Pancreas (tissue), 10 donors: ENCODE data around the gene NAV1. TPM values are rescaled to one million over a fixed set of nuclear protein-coding genes. Genes with fewer than 3 reads are reported as not detected.

Experiments
- ATAC-seq, 4 donors: fragments of 200-7000 bp; cut with Tn5 transposase; one replicate each; pipeline versions ENCODE4 v1.8.0 to v1.9.1; 2020; ENCODE audit warnings: mild to moderate bottlenecking in 4 of 4, moderate library complexity in 4 of 4
- DNase-seq, 6 donors: peaks; one replicate each; pipeline ENCODE4 v3.0.0-alpha.2; 2020
- FAIRE-seq: peaks from 2 replicates; lab custom pipeline; 2012; peaks lifted over from hg19 to GRCh38; lab: Jason Lieb, UNC
- H3K27ac ChIP-seq, 4 donors: fragments of 200-600 bp; sonication (generic); 1 replicate in 3 of 4; 2 replicates in 1 of 4; pipeline versions ENCODE4 v1.5.0 to v1.8.0; 2020
- H3K27me3 ChIP-seq, 4 donors: fragments of 200-600 bp; one replicate each; pipeline ENCODE4 v1.8.0; 2021
- H3K36me3 ChIP-seq, 3 donors: fragments of 200-600 bp; sonication (generic) in 1 of 3; one replicate each; pipeline versions ENCODE4 v1.5.0 to v1.8.0; 2020 to 2021
- H3K4me1 ChIP-seq, 3 donors: fragments of 200-600 bp; one replicate each; pipeline ENCODE4 v1.8.0; 2021
- H3K4me3 ChIP-seq, 4 donors: fragments of 200-600 bp; sonication (generic) in 2 of 4; one replicate each; pipeline versions ENCODE4 v1.5.0 to v1.8.0; 2020 to 2021
- H3K9me3 ChIP-seq, 4 donors: fragments of 200-600 bp; one replicate each; pipeline ENCODE4 v1.8.0; 2021
- CTCF ChIP-seq, 4 donors: fragments of 200-600 bp; sonication (generic) in 3 of 4; IDR thresholded peaks; one replicate each; pipeline versions ENCODE4 v1.5.0 to v1.8.0; 2021; ENCODE audit warnings: antibody characterized with exemption in 4 of 4
- WGBS, 2 donors: extraction: QIAGEN DNeasy Blood & Tissue Kit; methylation state at CpG; one replicate each; pipeline ENCODE4 v1.1.7; 2013; 5-methylcytosine and 5-hydroxymethylcytosine counted together
- intact Hi-C, 3 donors: fragments of 100-400 bp; cut with DNase I; formaldehyde crosslinking; loops; one replicate each; pipeline versions ENCODE4 v1.11.1 to v1.14.2; 2022
- polyA plus RNA-seq, 2 donors: library from polyadenylated mRNA; stranded (reverse); fragments of 200-250 nt; gene quantifications; one replicate each; pipeline ENCODE4 v1.2.3, GENCODE V29; 2013
- total RNA-seq, 6 donors: library from RNA; stranded (reverse); fragmentation: NEBNext Ultra II Directional in 4 of 6; extraction: Animal tissue kit (Norgen Biotek cat#: 25700) in 4 of 6; gene quantifications; one replicate each; pipeline versions ENCODE4 v1.2.1 to v1.2.4, GENCODE V29; 2021 to 2023
- donor health status: healthy with polysubstance abuse.
- donor health status: DM: no; HTN: no; CAD: no; lungs with moderate emphysema.
- donor health status: DM: no; HTN: no; CAD: no.
- donor health status: control.
- donor health status: control.
- donor health status: Bipolar disorder and iron deficiency.
- donor health status: DM: yes; HTN: yes; CAD: no.
- donor health status: DM: no; HTN: no; CAD: no.
- donor health status: DM: no; HTN: no; CAD: no.
- donor health status: DM: yes; HTN: yes; CAD: no.

The NAV1 gene
- total and polyA plus RNA-seq, 8 donors, result 5.6 to 13.6 (median 7.3) TPM

DNA sequence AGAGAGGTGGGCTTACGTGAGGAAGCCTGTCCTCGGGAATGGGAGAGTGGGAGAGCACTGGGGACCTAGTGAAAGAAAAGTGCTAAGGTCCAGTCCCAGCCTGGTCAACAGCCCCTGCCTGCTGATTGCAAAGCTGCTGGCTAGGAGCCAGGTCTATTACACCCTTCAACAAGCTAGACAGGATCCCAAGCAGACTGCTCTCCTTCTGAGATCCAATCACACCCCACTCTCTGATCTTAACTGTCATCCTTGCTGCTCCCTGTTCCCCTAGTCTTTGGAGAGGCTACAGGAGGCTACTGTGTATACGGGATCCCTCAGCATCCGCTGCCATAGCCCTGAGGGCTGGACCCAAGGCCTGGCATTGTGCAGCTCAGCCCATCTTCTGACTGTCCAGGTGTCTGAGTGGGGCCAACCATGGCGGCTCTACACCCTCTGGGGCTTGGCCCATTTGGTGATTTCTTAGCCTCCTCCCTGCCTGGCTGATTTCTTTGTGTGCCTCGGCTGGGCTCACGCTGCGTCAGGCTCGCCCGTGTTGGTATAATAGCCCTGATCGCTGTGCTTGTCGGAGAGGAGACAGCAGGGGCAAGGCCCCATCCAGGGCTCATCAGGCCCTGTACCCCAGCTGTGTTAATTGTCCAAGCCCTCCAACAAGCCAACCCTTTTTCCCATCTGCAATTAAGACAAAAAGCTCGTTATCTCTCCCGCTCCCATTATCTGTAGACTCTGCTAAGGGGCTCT is 43.9 kb downstream of the NAV1 start:
- intact Hi-C loops, result no loop called here
- Histone ChIP-seq H3K27me3 (no peaks in the 10 kb centered on the region), H3K9me3 (no peaks in the 10 kb centered on the region), H3K4me1 (no peaks in the 10 kb centered on the region), H3K27ac (no peak overlapping the region), H3K36me3 (no peaks in the 10 kb centered on the region), H3K4me3 (no peak overlapping the region)
- no peak for TF ChIP-seq CTCF (IDR thresholded peaks at IDR 0.05)
- peak in 1 of 6 donors; percentile 41 for DNase-seq
- WGBS, 2 donors, result 84 to 86% methylated on average over 14 of the region's 14 CpGs
- ATAC-seq, result peak in 2 of 4 donors; percentile 18 to 44
- FAIRE-seq, result no peak

DNA sequence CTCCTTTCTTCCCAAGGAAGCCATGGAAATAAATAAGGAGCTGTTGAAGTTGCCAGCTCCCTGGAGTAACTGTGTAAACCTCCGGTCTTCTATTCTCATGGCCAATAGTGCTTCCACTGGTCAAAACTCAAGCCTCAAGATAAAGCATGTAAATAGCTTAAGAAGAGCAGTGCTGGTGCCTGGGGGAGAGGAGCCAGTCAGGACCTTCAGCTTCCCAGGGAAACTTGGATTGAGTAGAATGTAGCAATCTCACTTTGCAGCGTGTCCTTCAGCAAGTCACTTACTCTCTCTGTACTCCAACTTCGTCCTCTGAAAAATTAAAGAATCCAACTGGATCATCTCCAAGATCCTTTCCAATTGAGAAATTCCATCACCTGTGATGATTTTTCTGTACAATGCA is 44.7 kb downstream of the NAV1 start:
- H3K36me3 ChIP-seq, result no peaks in the 10 kb centered on the region
- FAIRE-seq, result no peak
- intact Hi-C loops, result no loop called here
- H3K27me3 ChIP-seq, result no peaks in the 10 kb centered on the region
- no peaks in the 10 kb centered on the region for H3K9me3 ChIP-seq
- H3K27ac ChIP-seq, result no peak overlapping the region
- TF ChIP-seq CTCF (IDR thresholded peaks at IDR 0.05), result no peak
- 64 to 76% methylated on average over 3 of the region's 3 CpGs for WGBS, 2 donors
- no peak overlapping the region for H3K4me3 ChIP-seq
- DNase-seq, result no peak
- no peaks in the 10 kb centered on the region for H3K4me1 ChIP-seq
- no peak for ATAC-seq

GRCh38 chr1:201584471-201585092 is 45.7 kb downstream of the NAV1 start:
- no peak for DNase-seq
- intact Hi-C loops, result no loop called here
- H3K9me3 ChIP-seq, result no peaks in the 10 kb centered on the region
- no peaks in the 10 kb centered on the region for H3K36me3 ChIP-seq
- H3K27me3 ChIP-seq, result no peaks in the 10 kb centered on the region
- no peak for FAIRE-seq
- H3K27ac ChIP-seq, result no peak overlapping the region
- peak in 3 of 4 donors; percentile 29 to 63 (median 34) for ATAC-seq
- H3K4me1 ChIP-seq, result no peaks in the 10 kb centered on the region
- H3K4me3 ChIP-seq, result no peak overlapping the region
- no peak for TF ChIP-seq CTCF (IDR thresholded peaks at IDR 0.05)
- 81 to 83% methylated on average over 6 of the region's 6 CpGs for WGBS, 2 donors

- Histone ChIP-seq H3K27ac (no peak overlapping the region), H3K9me3 (no peaks in the 10 kb centered on the region), H3K36me3 (no peaks in the 10 kb centered on the region), H3K27me3 (no peaks in the 10 kb centered on the region), H3K4me1 (no peaks in the 10 kb centered on the region), H3K4me3 (no peak overlapping the region)
- DNase-seq (no peak), ATAC-seq (peak in 2 of 4 donors; percentile 14 to 39), FAIRE-seq (no peak)
- TF ChIP-seq CTCF (IDR thresholded peaks at IDR 0.05), result no peak
- 72 to 76% methylated on average over 3 of the region's 3 CpGs for WGBS, 2 donors
- intact Hi-C loops, result no loop called here
Observed at GRCh38 chr1:201585093-201585483, 46.2 kb downstream of the NAV1 start.

GRCh38 chr1:201585901-201586300 is 47.0 kb downstream of the NAV1 start:
- Histone ChIP-seq H3K4me1 (no peaks in the 10 kb centered on the region), H3K36me3 (no peaks in the 10 kb centered on the region), H3K27ac (no peak overlapping the region), H3K4me3 (no peak overlapping the region), H3K9me3 (no peaks in the 10 kb centered on the region), H3K27me3 (no peaks in the 10 kb centered on the region)
- WGBS, 2 donors, result 68 to 70% methylated on average over 3 of the region's 3 CpGs
- no peak for TF ChIP-seq CTCF (IDR thresholded peaks at IDR 0.05)
- FAIRE-seq (no peak), ATAC-seq (no peak), DNase-seq (no peak)
- intact Hi-C loops, result no loop called here
